IPS-11a (cell line): ENCODE measurements around the gene DNER.

Source experiments
- H3K4me3 ChIP-seq: one replicate; pipeline ENCODE4 v1.5.1; 2013; ENCODE audit warnings: low read depth, low read length, control low read depth

DNER gene

DNA sequence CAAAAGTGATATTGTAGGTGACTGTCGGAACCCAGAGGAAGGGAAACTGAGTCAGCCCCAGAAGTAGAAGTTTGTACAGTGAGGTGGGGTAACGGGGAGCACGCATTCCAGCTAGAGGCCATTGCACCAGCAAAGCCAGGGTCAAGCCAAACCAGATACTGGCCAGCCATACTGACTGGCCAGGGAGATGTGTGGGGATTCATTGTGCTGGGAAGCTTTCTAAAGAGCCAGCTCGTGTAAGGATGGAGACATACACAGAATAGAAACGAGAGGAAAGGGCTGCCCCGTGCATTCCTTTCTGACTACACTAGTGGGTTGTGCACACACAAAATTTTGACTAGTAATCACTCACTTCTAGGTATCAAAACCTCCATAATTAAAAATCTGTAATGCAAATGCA is 268.0 kb downstream of the DNER start:
- H3K4me3 ChIP-seq, result no peak overlapping the region

DNA sequence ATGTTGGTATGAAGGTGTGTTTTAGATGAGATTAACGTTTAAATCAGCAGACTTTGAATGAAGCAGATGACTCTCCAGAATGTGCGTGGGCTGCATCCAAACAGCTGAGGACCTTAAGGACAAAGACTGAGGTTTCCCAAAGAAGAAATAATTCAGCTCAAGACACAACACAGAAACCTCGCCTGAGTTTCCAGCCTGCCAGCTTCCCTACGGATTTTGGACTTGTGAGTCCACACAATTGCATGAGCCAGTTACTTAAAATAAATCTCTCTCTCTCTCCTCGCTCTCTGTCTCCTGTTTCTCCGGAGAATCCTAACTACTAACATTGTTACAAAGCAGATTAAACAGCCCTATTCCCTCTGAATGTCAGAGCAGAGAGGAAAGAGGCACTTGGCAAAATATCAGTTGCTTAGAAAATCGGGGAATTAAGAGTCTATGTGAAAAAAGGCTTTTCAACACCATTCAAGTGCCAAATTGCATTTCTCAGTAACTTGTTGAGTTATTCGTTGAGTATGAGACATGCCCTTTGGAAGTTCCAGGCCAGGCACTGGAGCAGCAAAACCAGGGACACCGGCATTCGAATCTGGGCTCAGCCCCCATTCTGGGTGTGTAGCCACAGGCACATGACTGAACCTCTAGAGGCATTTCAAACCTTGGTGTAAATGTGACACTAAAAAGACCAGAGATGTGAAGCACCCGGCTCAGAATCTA is 268.7 kb downstream of the DNER start:
- no peak overlapping the region for H3K4me3 ChIP-seq

DNA sequence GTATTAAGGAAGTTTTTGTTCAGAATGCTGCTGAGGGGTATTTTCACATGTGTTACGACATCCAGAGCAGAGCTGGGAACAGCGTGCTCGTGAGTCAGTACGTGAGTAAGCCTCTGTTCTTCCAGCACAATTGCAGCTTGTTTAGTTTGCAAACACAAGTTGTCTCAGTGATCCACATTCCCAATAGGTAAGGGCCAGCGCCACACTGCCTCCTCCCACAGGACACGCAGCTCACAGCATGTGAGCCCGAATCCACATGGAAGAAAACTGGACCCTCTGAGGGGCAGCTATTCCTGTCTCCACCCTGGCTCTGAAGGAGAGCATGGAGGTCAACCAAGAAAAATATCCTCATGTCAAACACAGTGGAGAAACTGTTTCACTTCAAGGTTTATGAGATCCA is 269.3 kb downstream of the DNER start:
- H3K4me3 ChIP-seq, result no peak overlapping the region

DNA sequence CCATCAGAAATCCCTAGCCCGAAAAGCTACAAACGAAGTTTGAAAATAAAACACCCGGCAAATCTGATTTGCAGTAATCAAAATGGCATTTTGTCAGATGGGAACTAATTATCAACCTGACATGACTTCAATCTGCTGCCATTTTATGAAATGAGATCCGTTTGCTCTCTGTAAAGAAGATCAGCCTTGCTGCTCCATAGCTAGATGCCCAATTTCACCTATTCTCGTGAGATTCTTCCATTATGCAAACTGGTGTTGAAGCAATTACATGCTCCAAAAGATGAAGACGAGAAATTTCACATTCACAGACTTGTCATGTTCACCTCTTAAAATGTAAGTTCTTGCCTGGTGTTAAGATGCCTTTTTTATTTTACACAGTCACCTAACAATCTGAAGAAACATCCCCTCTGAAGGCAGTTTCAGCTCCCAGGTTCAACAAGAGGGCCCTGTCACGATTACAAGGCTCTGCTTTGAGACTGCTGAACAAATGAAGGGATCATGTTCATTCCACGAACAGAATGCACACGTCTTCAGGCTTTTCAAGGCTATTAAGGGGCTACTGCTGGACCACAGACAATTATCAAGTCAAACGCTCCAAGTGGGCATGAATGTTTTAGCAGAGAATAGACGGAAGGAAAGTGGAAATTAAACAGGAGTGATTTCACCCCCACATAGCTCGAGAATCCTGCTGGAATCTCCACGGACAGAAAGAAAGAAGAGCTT is 270.6 kb downstream of the DNER start:
- no peak overlapping the region for H3K4me3 ChIP-seq

DNA sequence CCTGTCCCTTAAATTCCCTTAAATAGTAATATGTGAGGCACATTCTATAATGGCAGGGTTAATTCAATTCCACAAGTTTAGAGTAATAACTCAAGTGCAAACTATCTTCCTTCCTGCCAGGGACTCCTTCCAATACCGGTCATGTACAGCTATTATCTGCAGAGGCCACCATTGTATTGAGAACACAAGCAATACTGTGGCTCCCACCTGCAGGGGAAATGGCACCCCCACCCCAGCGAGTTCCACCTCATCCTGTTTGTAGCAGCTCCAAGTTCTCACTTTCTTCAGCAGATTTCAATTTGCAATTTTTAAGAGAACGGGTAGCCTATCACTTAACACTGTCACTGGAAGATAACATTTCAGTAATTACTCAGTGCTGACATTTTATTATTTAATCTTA is 271.2 kb downstream of the DNER start:
- no peak overlapping the region for H3K4me3 ChIP-seq

DNA sequence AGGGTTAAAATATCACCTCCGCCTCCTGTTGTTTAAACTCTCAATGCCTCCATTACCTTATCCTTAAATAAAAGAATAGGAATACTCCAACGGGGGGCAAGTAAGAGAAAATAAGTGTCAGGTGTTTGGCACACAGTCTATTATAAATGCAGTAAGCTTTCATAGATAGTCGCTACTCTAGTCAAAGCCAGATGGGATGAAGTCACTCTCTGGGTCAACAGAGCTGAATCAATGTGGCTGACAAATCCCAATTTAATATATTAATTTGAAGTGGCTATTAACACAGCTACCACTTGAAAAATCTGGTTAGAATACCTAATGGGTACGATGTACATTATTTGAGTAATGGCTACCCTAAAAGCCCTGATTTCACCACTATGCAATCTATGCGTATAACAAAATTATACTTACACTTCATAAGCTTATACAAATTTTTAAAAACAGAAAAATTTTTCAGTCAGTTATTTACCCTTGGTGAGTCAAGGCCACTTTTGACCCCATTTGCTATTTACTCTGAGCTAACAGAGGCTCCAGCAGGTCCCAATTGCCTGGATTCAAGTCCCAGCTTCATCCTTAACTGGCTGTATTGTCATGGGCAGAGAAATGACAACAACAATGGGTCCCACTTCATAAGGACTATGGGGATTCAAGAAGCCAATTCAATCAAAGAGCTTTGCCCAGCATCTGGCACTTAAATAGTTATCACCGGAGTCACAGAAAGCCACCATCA is 275.8 kb downstream of the DNER start:
- H3K4me3 ChIP-seq, result no peak overlapping the region

DNA sequence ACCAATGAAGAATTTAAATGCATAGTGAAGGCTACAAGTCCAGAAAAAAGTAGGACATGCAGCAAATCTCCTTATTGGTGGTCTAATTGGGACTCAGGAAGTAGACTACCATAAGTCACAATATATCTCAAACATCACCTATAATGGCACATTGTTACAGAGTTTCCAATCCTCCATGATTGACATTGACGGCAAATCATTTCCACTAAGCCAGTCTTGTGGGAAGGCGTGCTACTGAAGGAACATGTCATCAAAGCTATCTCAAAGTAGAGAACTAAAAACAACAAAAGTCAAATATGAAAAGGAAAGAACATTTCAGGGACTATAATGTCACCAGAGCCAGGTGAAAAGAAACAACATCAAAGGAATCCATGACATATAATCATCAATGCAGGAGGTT is 276.9 kb downstream of the DNER start:
- H3K4me3 ChIP-seq, result no peak overlapping the region

DNA sequence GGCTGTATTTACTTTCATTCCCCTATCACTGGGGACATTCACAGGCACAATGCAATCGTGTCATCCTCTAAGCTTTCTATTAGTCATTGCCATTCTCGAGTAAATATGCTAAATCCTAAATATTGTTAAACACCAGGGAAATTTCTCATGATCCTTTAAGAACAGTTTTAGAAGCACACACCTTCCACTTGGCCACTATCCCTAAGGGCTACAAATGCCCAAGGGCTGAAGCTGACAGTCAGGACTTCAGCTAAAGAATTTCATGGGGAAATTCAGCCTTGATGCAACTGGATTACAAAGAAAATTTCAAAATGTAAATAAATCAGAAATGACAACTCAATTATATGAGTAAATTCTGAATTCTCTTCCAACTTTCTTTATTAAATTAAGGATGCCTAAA is 280.2 kb downstream of the DNER start:
- no peak overlapping the region for H3K4me3 ChIP-seq

DNA sequence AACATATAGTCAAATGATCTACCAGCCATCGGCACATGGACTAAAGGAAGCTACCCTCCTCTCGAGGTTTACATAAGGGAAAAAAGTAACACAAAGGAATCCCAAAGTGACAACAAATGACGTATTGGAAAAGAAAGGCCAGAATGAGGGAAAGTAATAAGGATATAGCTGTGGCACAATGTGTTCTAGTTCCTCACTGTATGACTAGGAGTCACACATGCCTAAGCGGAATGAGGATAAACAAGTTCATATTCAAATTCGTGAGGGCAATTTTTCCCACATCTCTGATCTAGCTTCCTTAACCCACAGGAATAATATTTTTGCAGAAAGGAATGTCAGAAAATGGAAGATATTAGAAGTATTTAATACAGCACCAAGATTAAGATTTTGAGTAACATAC is 281.0 kb downstream of the DNER start:
- H3K4me3 ChIP-seq, result no peak overlapping the region

DNA sequence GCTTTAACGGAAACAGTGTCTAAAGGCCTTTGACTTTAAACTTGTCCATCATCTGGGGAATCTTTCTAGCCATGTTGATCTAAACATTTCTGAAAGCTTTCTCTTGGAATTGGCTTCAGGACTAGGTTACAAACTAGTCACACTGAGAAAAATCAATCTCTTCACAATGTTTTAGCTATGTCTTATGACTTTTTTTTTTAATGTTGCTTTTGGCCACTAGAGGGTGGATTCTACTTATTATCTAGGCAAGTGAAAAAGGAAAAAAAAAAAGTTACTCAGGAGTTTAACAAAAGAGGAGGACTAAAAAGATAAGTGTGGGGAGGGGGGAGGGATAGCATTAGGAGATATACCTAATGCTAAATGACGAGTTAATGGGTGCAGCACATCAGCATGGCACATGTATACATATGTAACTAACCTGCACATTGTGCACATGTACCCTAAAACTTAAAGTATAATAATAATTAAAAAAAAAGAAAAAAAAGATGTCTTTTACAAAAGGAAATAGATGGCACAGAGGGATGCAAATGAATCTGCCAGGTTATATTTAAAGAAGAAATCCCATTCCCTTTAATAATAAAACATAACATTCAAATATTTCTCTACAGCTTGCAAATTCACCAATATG is 282.9 kb downstream of the DNER start:
- H3K4me3 ChIP-seq, result no peak overlapping the region

DNA sequence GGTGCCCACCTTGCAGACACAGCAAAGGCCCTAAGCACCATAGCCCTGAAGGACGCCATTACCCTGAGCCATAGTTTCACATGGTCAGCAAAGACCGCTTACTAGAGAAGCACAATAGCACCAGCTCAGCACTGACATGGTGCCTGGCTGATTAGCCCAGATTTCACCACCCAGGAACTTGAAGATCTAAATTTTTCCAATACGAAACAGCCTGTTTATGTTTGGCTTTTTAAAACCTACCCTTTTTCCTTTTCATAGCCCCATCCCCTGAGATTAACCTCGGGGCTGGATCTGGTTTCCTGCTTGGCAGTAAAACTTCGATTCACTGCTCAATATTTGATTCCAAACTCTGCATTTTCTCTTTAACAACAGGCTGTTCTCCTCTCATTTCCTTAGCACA is 284.8 kb downstream of the DNER start:
- no peak overlapping the region for H3K4me3 ChIP-seq

DNA sequence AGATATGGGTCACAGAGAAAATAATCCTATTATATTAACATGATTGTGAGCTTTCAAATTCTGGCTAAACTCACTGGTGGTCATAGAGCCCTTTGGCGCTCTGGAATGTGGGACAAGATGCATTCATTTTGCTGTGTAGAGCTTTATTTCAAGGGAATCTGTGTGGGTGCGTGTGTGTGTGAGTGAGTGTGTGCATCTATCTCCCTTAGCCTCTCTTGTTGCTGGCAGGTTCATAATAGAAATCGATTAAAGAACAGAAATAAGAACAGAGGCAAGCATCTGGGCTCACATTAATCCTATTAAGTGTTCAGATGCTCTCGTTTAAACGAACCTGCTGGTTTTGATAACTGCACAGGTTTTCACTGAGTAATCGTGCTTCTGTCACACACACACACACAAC is 287.9 kb downstream of the DNER start:
- no peak overlapping the region for H3K4me3 ChIP-seq

DNA sequence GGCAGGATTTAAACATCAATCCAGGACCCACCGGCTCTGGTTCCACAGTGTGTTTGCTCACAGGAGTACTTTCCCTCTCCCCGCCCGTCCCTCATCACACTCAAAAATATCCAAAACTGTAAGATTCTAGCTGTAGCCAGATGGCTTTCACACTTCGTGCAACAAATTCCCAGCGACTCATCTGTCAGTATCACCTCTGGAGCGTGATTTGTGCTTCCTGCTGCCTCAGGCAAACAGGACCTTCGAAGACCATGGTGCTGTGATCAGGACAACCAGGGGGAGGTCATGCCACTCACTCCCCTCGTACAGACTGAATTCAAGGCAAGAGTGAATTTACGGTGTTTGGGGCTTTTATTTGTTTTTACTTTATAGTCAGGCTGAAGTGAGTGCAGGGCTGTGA is 288.8 kb downstream of the DNER start:
- no peak overlapping the region for H3K4me3 ChIP-seq

DNA sequence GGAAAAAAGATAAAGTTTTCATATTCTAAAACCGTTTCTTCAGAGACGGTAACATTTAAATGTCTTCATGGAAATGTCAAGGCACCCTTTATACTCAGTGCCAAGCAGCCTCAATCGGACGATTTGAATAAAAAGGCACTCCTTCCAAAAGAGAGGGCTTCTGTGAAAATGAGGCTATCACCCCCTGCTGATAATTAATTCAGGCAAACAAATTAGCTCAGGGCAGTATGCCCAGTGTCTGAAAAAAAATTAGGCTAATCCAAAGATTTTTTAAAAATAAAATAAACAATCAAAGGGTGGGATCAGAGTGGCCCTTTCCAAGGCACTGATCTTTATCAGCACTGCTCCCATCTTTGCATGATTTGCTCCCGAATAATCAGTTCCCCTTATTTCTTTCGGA is 292.3 kb downstream of the DNER start:
- H3K4me3 ChIP-seq, result no peak overlapping the region

DNA sequence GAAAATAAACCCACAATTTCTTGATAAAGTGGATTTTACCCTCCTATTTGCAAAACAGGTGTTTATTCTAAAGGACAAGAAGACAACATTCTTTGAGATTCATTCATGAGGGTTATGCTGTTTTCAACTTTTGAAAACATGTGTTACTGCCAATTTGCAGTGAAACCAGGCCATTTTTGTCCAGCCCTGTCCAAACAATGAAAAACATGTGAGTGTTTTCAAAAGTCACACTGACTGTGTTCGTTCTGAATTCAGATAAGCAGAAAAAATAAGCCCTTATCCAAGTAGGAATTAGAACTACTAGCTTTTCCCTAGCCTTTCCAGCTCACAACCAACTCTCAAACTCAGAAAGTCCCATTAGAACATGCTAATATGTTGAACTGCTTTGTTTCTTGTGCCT is 295.2 kb downstream of the DNER start:
- no peak overlapping the region for H3K4me3 ChIP-seq

DNA sequence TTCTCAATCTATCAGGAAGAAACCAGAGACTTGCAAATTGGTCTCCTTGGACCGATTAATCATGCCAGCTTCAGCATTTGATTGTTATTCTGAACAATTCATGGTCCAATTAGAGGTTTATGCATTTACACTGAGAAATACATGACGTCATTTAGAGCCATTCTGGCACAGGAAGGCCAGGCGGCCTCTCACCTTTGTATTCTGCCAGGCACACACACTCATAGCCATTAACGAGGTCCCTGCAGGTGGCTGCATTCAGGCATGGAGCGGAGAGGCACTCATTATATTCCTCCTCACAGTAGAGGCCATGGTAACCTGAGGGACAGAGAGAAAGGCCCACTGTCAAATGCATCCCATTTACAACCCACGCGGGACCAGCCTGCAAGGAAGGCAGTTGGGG is 296.4 kb downstream of the DNER start:
- H3K4me3 ChIP-seq, result no peak overlapping the region

DNA sequence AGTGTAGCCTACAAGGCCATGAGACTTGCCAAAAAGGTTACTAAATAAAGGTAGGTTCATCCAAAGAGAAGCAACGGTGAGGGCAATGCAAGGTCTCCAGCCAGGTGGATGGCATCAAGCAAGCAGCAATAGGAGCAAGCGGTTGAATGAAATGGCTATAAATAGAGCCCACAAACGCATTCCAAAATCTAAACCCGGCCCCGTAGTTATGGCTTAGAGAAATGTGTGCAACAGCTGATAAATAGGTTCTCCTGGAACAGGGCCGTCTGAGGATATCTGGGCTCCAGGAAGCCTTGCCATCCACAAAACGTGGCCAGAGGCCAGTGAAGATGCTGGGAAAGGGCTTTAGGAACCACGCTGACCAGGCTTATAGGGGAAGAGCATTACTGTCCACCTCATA is 297.2 kb downstream of the DNER start:
- no peak overlapping the region for H3K4me3 ChIP-seq

DNA sequence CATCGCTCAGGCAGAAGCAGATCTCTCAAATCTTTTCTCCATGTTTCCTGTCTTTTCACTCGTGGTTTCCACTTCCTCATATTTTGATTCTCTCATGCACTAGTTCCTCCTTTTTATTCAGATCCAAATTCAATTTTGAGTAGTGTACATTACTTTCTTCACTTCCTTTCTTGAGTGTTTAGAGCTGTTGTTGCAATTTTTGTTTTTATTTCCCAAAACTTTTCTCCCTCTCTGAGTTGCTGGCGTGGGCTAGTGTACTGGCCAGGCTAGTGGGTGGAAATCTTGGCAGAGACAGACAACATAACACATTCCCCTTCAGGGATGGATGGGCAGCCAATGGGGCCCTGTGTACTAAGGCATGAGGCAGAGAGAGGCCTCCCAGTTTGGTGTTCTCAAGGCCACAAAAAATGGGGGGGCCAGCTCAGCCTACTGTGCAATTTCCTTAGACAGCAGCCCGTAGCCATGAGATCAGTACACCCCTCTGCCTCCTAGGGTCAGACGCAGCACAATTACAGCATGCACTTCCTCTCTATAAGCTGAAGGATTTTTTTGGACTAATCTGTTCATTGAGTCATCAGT is 298.1 kb downstream of the DNER start:
- H3K4me3 ChIP-seq, result no peak overlapping the region

DNA sequence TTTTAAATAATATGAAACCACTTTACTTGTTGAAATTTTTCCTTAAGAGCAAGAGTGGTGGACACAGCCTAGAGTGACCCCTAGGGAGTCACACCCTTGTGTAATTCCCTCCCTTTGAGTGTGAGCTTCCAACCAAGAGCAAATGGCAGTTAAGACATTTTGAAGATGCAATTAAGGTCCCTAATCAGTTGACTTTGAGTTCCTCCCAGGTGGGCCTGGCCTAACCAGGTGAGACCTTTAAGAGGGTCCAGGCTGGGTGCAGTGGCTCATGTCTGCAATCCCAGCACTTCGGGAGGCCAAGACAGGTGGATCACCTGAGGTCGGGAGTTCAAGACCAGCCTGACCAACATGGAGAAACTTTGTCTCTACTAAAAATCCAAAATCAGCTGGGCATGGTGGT is 299.7 kb downstream of the DNER start:
- no peak overlapping the region for H3K4me3 ChIP-seq

DNA sequence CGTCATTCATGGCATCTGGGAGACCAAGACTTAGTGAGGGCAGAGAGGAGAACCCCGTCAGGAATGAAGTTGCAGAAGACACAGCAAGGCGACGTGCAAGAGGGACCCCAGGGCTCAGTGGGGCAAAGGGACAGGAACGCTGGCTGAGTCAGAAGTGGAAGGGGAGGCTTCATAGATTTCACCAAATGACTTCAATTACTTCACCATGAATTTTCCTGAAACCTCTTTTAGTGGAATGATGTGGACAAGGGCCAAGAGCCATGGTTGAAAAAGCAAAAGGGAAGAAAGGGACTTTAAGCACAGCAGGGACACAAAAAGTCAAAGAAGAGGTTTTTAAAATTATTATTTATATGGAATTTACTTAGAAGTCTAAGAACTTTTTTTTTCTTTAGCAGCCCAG is 301.7 kb downstream of the DNER start:
- no peak overlapping the region for H3K4me3 ChIP-seq

DNA sequence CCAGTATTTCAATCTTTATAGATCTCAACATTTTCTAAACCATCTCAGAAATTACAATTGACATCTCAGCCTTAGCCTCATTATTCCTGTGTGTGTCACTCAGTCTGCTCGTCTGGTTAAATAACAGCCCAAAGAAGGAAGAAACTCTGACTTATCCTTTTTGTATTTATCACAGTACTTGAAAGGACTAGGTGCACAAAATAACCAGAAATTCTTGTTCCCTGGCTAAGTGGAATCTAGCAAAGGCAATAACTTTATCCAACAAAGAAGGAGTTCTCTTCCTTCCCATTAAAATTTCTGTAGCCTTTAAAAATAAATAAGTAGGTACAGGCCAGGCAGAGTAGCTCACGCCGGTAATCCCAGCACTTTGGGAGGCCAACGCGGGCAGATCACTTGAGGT is 303.4 kb downstream of the DNER start:
- H3K4me3 ChIP-seq, result no peak overlapping the region
